HG02885 (cell line): Measurements from ENCODE around the gene FLT4.
"Not testable (repeated sequence)": the region's sequence is repeated elsewhere in the genome, so short reads cannot be mapped to it uniquely, and the experiment has no call there.

ENCODE experiments used
- ATAC-seq: cut with Tn5 transposase; IDR thresholded peaks from one replicate; pipeline ENCODE4 v1.9.1; 2021; ENCODE audit warnings: mild to moderate bottlenecking; ENCODE audit not compliant: unreplicated experiment, poor library complexity

The FLT4 gene

GRCh38 chr5:180670586-180671359 is 21.4 kb upstream of the FLT4 start:
- ATAC-seq, result no peak

GRCh38 chr5:180670157-180670556 is 20.8 kb upstream of the FLT4 start:
- no peak for ATAC-seq

- no peak for ATAC-seq
Observed at GRCh38 chr5:180669661-180670060, 20.3 kb upstream of the FLT4 start.

GRCh38 chr5:180668835-180669596 is 19.6 kb upstream of the FLT4 start:
- ATAC-seq, result no peak

- ATAC-seq, result no peak
Observed at GRCh38 chr5:180666812-180667211, 17.4 kb upstream of the FLT4 start.

- no peak for ATAC-seq
Observed at GRCh38 chr5:180665682-180666404, 16.4 kb upstream of the FLT4 start.

GRCh38 chr5:180658774-180659564 is 9.6 kb upstream of the FLT4 start:
- no peak for ATAC-seq

GRCh38 chr5:180655243-180655642 is 5.8 kb upstream of the FLT4 start:
- not testable (repeated sequence) for ATAC-seq

- ATAC-seq, result no peak
Observed at GRCh38 chr5:180652771-180653170, 3.4 kb upstream of the FLT4 start.

GRCh38 chr5:180652346-180652745 is 2.9 kb upstream of the FLT4 start:
- ATAC-seq, result no peak

GRCh38 chr5:180648658-180649296 is 623 bp downstream of the FLT4 start:
- ATAC-seq, result no peak

GRCh38 chr5:180647941-180648500 is 1.4 kb downstream of the FLT4 start:
- ATAC-seq, result no peak

GRCh38 chr5:180647465-180647864 is 1.9 kb downstream of the FLT4 start:
- no peak for ATAC-seq

GRCh38 chr5:180646963-180647305 is 2.5 kb downstream of the FLT4 start:
- no peak for ATAC-seq

- no peak for ATAC-seq
Observed at GRCh38 chr5:180646289-180646962, 3.0 kb downstream of the FLT4 start.

GRCh38 chr5:180645274-180646204 is 3.9 kb downstream of the FLT4 start:
- no peak for ATAC-seq

GRCh38 chr5:180644825-180645273 is 4.6 kb downstream of the FLT4 start:
- no peak for ATAC-seq
